ENCODE data around the gene KIF17.

The KIF17 gene

DNA sequence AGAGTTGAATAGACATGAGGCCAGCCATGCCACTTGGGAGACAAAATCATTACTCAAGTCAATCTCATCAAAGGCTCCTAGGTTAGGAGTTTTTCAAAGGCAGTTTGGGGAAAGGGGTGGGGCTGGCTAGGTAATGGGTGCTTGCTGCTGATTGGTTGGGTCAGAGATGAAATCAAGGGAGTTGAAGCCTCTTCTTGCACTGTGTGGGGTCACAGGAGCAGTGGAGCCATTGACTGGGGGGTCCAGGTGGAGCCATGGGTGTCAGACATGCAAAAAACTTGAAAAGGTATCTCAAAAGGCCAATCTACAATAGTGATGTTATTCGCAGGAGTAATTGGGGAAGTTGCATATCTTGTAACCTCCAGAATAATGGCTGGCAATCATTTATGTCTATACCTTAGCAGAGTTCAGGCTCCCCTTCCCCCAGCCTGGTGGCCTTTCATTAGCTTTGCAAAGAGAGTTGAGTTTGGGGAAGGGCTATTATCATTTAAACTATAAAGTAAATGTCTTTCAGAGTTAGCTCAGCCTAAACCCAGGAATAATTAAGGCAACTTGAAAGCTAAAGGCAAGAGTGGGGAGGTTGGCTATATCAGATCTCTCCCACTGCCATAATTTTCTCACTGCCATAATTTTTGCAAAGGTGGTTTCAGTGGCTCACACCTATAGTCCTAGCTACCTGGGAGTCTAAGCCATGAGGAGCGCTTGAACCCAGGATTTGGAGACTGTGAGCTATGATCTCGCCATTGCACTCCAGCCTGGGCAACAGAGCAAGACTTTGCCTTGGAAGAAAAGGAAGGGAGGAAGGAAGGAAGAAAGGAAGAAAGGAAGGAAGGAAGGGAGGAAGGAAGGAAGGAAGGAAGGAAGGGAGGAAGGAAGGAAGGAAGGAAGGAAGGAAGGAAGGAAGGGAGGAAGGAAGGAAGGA lies 92.4 kb downstream of the KIF17 start:
- no peak for DNase-seq (ENCODE audit: low spot score)

DNA sequence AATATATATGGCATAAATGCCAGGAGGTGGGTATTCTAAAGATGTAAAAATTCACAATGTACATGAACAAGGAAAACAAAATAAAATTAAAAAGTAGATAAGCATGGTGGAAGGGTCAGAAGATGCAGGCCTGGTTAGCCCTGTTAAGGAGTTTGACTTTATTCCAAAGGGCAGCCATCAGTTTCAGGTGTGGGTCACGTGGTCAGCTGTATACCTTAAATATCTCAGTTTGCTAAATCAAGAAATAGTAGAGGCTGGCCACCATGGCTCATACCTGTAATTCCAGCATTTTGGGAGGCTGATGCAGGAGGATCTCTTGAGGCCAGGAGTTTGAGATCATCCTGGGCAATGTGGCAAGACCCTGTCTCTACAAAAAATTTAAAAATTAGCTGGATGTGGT lies 93.1 kb downstream of the KIF17 start:
- DNase-seq (ENCODE audit: low spot score), result no peak

DNA sequence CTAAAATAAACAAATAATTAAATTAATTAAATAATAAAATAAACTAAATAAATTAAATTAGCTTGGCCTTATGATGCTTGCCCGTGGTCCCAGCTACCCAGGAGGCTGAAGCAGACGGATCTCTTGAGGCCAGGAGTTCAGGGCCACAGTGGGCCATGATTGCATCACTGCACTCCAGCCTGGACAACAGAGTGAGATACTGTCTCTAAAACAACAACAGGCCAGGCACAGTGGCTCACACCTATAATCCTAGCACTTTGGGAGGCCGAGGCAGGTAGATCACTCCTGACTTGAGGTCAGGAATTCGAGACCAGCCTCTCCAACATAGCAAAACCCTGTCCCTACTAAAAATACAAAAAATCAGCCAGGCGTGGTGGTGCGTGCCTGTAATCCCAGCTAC lies 96.8 kb downstream of the KIF17 start:
- DNase-seq (ENCODE audit: low spot score), result no peak

DNA sequence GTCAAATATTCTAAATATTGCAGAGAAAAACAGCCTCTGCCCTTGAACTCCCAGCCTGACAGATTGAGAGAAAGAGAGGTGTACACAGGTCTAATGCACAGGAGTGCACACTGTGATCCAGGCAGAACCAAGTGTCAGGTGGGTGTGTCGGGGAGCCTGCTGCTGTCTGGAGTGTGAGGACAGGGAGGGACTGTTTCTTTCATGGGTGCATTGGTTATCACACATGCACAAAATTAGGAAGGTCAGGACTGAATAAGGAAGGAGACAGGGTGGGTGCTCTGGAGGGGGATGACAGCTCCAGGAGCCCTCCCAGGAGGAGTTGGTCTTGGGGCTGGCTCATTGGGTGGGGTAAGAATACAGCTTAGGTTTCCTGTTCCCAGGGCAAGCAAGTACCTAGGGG lies 97.8 kb downstream of the KIF17 start:
- DNase-seq (ENCODE audit: low spot score), result no peak

DNA sequence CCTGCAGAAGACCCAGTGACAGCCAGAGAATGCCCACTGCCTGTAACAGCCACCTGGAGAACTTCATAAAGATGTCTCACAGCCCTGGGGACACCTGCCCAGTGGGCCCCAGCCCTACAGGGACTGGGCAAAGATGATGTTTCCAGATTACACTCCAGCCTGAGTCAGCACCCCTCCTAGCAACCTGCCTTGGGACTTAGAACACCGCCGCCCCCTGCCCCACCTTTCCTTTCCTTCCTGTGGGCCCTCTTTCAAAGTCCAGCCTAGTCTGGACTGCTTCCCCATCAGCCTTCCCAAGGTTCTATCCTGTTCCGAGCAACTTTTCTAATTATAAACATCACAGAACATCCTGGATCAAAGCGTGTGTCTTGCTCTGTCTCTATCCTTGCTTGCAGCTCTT lies 99.3 kb downstream of the KIF17 start:
- DNase-seq (ENCODE audit: low spot score), result no peak

DNA sequence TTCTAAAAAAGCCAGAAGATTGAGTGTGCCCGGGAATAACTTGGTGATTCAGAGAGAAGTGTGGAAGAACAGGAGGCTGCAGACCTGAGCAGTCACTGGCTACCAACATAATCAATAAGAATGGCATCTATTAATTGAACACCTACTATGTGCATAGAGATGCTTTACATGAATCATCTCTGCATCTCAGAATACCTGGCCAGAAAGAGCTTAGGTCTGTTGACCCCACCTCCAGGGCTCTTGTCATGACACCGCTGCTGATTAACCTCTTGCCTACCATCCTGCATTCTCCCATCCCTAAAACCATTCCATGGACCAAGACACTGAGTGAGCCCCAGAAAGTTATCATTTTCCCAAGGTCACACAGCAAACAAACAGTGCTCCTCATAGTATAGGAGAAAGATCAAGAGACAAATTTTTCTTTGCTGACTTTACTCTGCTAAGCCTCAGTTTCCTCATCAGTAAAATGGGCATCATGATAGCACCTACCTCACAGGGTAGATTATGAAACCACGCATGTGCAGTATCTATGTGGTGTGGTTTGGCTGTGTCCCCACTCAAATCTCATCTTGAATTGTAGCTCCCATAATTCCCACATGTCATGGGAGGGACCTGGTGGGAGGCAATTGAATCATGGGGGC lies 100.8 kb downstream of the KIF17 start:
- DNase-seq (ENCODE audit: low spot score), result no peak

DNA sequence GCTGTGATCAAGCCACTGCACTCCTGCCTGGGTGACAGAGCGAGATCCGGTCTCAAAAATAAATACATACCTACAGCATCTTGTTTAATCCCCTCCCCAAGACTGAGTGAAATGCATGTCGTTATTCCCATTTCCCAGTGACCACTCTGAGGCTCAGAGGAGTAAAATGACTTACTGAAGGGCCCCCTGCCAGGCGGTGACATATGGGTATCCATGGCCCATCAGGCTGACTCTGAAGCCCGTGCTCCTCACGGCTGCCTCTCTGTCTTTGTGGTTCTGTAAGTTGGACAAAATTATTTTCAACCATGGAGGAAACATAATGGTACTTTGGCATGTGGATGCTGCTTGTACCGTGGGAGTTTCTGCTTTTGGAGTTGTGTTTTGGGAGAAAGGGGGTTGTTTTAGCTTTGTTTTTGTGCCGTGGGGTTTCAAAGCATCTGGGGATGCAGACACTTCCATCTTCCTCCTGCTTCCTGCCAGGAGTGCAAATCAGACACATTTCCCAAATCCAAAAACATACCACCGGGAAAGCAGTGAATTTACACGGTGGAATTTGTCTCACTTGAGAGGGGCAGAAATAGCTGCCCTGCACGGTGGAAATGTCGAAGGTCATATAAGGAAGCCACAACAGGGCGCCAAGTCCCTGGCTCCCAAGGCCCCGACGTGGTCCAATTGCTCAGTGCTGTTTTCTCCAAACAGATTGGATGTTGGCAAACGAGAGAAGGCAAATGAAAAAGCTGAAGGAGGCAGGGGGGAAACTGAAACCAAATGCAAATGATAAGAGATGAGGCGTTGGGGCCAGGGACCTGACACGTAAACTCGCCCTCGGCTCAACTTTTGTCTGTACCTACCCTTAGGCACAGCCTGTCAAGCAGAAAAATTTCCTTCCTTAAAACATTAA lies 101.6 kb downstream of the KIF17 start:
- DNase-seq (ENCODE audit: low spot score), result no peak

DNA sequence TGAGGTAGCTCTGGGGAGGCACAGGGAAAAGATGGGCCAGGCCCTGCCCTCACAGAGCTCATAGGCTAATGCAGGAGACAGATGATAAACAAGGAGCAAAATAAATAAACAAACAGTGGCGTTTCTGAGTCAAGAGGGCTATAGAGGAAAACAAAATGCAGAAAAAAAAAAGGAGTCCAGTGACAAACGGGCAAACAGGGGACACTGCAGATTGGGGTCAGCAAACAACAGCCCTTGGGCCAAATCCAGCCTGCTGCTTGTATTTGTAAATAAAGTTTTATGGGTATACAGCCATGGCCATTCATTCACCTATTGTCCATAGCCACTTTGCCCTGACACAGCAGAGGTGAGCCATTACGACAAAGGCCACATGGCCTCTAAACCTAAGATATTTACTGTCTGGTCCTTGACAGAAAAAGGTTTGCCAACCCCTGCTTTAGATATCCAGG lies 103.7 kb downstream of the KIF17 start:
- DNase-seq (ENCODE audit: low spot score), result no peak

Measured in CD4-positive, alpha-beta T cell treated with Interleukin-2 at 100 ng/mL for 4 hours (primary cell).